Glutamatergic neuron (in vitro differentiated cells): ENCODE results near the gene ACR. TPM values are rescaled to one million over a fixed set of nuclear protein-coding genes. Genes with fewer than 3 reads are reported as not detected.

ENCODE experiments used
- DNase-seq: peaks from one replicate; pipeline ENCODE4 v3.0.0; 2022
- H3K27ac Mint-ChIP-seq: one replicate; pipeline ENCODE4 v1.8.0; 2020; ENCODE audit warnings: mild to moderate bottlenecking, mixed read lengths, inconsistent platforms; ENCODE audit not compliant: unreplicated experiment
- H3K27me3 Mint-ChIP-seq: one replicate; pipeline ENCODE4 v1.8.0; 2020; ENCODE audit warnings: mild to moderate bottlenecking, moderate library complexity, mixed read lengths, inconsistent platforms; ENCODE audit not compliant: unreplicated experiment
- H3K36me3 Mint-ChIP-seq: one replicate; pipeline ENCODE4 v1.8.0; 2020; ENCODE audit warnings: mild to moderate bottlenecking, mixed read lengths, inconsistent platforms; ENCODE audit not compliant: unreplicated experiment
- H3K4me1 Mint-ChIP-seq: one replicate; pipeline ENCODE4 v1.8.0; 2020; ENCODE audit warnings: mild to moderate bottlenecking, low read depth, mixed read lengths, inconsistent platforms; ENCODE audit not compliant: unreplicated experiment
- H3K4me3 Mint-ChIP-seq: one replicate; pipeline ENCODE4 v1.8.0; 2020; ENCODE audit warnings: mild to moderate bottlenecking, mixed read lengths, inconsistent platforms; ENCODE audit not compliant: unreplicated experiment
- H3K9me3 Mint-ChIP-seq: one replicate; pipeline ENCODE4 v1.8.0; 2020; ENCODE audit warnings: mild to moderate bottlenecking, moderate library complexity, mixed read lengths, inconsistent platforms; ENCODE audit not compliant: unreplicated experiment
- total RNA-seq: library from RNA; stranded (reverse); fragmentation: NEBNext Ultra II Directional; extraction: Animal tissue kit (Norgen Biotek cat#: 25700); gene quantifications from one replicate; pipeline ENCODE4 v1.2.1, GENCODE V29; 2021; ENCODE audit not compliant: unreplicated experiment
- TF ChIP-seq, protein P1 (sequence below): fragments of 200-600 bp; sonication (generic); IDR thresholded peaks from one replicate; pipeline ENCODE4 v1.5.0; 2021; ENCODE audit not compliant: partially characterized antibody, unreplicated experiment

The ACR gene
- total RNA-seq, 1 donor from 2014 or later = not detected

DNA sequence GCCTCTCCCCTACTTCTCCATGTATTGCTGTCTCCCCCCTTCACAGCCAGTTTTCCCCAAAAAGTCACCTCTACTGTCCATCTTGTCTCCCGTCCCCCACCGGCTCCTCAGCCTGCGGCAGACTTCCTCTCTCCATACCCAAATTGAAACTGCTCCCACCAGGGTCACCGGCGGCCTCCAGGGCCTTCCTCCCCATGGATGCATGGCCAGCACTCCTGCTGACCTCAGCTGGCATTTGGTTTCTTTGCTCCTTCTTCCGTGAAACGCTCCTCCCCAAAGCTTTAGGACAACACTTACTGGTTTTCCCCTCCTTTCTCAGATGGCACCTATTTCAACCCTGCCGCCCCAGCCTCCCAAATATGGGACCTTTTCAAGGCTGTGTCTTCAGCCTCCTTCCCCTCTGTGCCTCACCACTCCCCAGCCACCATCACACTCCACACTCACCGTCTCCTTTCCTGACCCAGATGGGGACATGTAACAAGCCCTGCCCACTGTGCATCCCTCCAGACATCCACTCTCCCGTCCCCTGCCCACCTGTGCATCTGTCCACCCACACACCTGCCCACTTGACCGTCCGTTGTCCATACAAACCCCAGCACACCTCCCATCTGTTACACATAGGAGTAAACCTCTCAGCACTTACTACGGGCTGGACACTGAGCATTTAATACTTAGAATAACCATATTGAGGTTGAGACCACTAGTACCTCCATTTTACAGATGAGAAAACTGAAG is 21.5 kb upstream of the ACR start:
- H3K9me3 Mint-ChIP-seq = peaks cover 6% of the 10 kb centered on the region
- H3K4me3 Mint-ChIP-seq = no peak overlapping the region
- no peak overlapping the region for H3K27ac Mint-ChIP-seq
- H3K36me3 Mint-ChIP-seq = peaks cover 5% of the 10 kb centered on the region
- H3K4me1 Mint-ChIP-seq = no peaks in the 10 kb centered on the region
- TF ChIP-seq, protein P1, sequence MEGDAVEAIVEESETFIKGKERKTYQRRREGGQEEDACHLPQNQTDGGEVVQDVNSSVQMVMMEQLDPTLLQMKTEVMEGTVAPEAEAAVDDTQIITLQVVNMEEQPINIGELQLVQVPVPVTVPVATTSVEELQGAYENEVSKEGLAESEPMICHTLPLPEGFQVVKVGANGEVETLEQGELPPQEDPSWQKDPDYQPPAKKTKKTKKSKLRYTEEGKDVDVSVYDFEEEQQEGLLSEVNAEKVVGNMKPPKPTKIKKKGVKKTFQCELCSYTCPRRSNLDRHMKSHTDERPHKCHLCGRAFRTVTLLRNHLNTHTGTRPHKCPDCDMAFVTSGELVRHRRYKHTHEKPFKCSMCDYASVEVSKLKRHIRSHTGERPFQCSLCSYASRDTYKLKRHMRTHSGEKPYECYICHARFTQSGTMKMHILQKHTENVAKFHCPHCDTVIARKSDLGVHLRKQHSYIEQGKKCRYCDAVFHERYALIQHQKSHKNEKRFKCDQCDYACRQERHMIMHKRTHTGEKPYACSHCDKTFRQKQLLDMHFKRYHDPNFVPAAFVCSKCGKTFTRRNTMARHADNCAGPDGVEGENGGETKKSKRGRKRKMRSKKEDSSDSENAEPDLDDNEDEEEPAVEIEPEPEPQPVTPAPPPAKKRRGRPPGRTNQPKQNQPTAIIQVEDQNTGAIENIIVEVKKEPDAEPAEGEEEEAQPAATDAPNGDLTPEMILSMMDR = no peak
- H3K27me3 Mint-ChIP-seq = peaks cover 32% of the 10 kb centered on the region
- DNase-seq = no peak

GRCh38 chr22:50717709-50718351 is 20.2 kb upstream of the ACR start:
- peaks cover 37% of the 10 kb centered on the region for H3K27me3 Mint-ChIP-seq
- peaks cover 1% of the 10 kb centered on the region for H3K4me1 Mint-ChIP-seq
- peaks cover 12% of the 10 kb centered on the region for H3K9me3 Mint-ChIP-seq
- TF ChIP-seq, protein P1 = no peak
- no peak overlapping the region for H3K27ac Mint-ChIP-seq
- peaks cover 12% of the 10 kb centered on the region for H3K36me3 Mint-ChIP-seq
- no peak overlapping the region for H3K4me3 Mint-ChIP-seq
- no peak for DNase-seq

DNA sequence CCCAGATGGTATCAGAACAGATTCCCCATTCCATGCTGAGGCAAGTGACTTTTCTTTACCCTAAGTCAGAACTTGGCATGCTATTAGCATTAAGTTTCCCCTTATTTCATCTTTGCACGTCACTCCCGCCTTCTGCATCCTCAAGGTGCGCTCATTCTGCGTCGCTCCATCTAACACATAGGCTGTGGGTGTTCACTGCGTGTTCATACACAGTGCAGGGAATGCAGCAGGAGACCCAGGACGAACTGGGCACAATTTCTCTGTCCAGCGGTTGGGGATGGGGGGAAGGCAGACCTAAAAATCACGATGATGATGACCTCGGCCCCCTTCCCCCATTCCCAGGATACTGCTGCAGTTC is 19.7 kb upstream of the ACR start:
- TF ChIP-seq, protein P1 = no peak
- peaks cover 34% of the 10 kb centered on the region for H3K27me3 Mint-ChIP-seq
- no peak overlapping the region for H3K27ac Mint-ChIP-seq
- no peak overlapping the region for H3K4me3 Mint-ChIP-seq
- peaks cover 14% of the 10 kb centered on the region for H3K9me3 Mint-ChIP-seq
- peaks cover 3% of the 10 kb centered on the region for H3K4me1 Mint-ChIP-seq
- H3K36me3 Mint-ChIP-seq = peaks cover 14% of the 10 kb centered on the region
- DNase-seq = no peak

DNA sequence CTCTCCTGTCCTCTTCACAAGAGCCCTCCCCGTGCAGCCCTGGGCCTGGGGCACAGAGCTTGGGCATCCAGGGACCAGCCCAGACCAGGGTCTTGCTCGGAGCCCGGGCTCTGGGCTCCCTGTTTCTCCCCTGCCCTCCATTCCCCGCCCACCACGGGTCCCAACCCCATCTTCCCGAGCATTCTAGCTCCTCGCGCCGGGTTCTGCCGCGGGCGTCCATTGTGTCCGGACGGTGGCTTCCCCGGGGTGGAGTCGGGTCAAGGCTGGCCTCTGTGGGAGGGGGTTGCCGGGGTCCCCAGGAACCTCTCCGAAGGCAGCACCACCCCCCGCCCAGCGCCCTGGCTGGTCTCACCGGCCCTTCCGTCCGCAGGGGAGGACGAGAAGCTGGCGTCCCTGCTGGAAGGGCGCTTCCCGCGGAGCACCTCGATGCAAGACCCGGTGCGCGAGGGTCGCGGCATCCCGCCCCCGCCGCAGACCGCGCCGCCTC is 18.1 kb upstream of the ACR start:
- DNase-seq = no peak
- no peak overlapping the region for H3K27ac Mint-ChIP-seq
- TF ChIP-seq, protein P1 = no peak
- peaks cover 36% of the 10 kb centered on the region for H3K27me3 Mint-ChIP-seq
- peaks cover 21% of the 10 kb centered on the region for H3K36me3 Mint-ChIP-seq
- no peak overlapping the region for H3K4me3 Mint-ChIP-seq
- H3K9me3 Mint-ChIP-seq = peaks cover 14% of the 10 kb centered on the region
- peaks cover 3% of the 10 kb centered on the region for H3K4me1 Mint-ChIP-seq
